Stomach smooth muscle (tissue), 2 donors: ENCODE results near the gene TKTL2.

Experiments used
- H3K27ac ChIP-seq: one replicate; pipeline ENCODE4 v1.7.0; 2013; ENCODE audit warnings: mild to moderate bottlenecking, low read length, inconsistent platforms
- H3K27me3 ChIP-seq, 2 donors: one replicate each; pipeline ENCODE4 v1.7.0; 2013; ENCODE audit warnings: low read length in 2 of 2; ENCODE audit not compliant: insufficient read depth in 2 of 2, control insufficient read depth in 1 of 2
- H3K36me3 ChIP-seq, 2 donors: one replicate each; pipeline ENCODE4 v1.7.0; 2013; ENCODE audit warnings: low read length in 2 of 2; ENCODE audit not compliant: control insufficient read depth in 2 of 2, insufficient read depth in 2 of 2
- H3K4me1 ChIP-seq: one replicate; pipeline ENCODE4 v1.7.0; 2013; ENCODE audit warnings: low read length; ENCODE audit not compliant: control insufficient read depth, insufficient read depth
- H3K4me3 ChIP-seq, 2 donors: one replicate each; pipeline ENCODE4 v1.7.0; 2013; ENCODE audit warnings: low read length in 2 of 2
- H3K9ac ChIP-seq, 2 donors: one replicate each; pipeline ENCODE4 v1.7.0; 2013; ENCODE audit warnings: low read length in 2 of 2, mild to moderate bottlenecking in 1 of 2
- H3K9me3 ChIP-seq, 2 donors: one replicate each; pipeline ENCODE4 v1.7.0; 2013; ENCODE audit warnings: low read length in 2 of 2; ENCODE audit not compliant: control insufficient read depth in 2 of 2
- donor health status: healthy.
- donor health status: Pancreatic carcinoma.

TKTL2 gene

GRCh38 chr4:163485589-163485988 lies 12.0 kb upstream of the TKTL2 start:
- H3K36me3 ChIP-seq: no peaks in the 10 kb centered on the region
- no peaks in the 10 kb centered on the region for H3K9me3 ChIP-seq
- H3K9ac ChIP-seq: no peak overlapping the region
- H3K4me3 ChIP-seq: no peak overlapping the region
- H3K27ac ChIP-seq: no peak overlapping the region
- H3K4me1 ChIP-seq: no peaks in the 10 kb centered on the region
- H3K27me3 ChIP-seq: no peaks in the 10 kb centered on the region

- no peaks in the 10 kb centered on the region for H3K4me1 ChIP-seq
These were observed 11.4 kb upstream of the TKTL2 start for GRCh38 chr4:163484906-163485305.

GRCh38 chr4:163482190-163482589 lies 8.6 kb upstream of the TKTL2 start:
- Histone ChIP-seq H3K9me3 (no peaks in the 10 kb centered on the region), H3K9ac (no peak overlapping the region), H3K4me1 (no peaks in the 10 kb centered on the region), H3K36me3 (no peaks in the 10 kb centered on the region), H3K4me3 (no peak overlapping the region), H3K27ac (no peak overlapping the region), H3K27me3 (no peaks in the 10 kb centered on the region)

More at GRCh38 chr4:163484906-163485305, 11.4 kb upstream of the TKTL2 start:
- Histone ChIP-seq H3K4me3 (no peak overlapping the region), H3K9ac (no peak overlapping the region), H3K9me3 (no peaks in the 10 kb centered on the region), H3K36me3 (no peaks in the 10 kb centered on the region), H3K27ac (no peak overlapping the region), H3K27me3 (no peaks in the 10 kb centered on the region)

DNA sequence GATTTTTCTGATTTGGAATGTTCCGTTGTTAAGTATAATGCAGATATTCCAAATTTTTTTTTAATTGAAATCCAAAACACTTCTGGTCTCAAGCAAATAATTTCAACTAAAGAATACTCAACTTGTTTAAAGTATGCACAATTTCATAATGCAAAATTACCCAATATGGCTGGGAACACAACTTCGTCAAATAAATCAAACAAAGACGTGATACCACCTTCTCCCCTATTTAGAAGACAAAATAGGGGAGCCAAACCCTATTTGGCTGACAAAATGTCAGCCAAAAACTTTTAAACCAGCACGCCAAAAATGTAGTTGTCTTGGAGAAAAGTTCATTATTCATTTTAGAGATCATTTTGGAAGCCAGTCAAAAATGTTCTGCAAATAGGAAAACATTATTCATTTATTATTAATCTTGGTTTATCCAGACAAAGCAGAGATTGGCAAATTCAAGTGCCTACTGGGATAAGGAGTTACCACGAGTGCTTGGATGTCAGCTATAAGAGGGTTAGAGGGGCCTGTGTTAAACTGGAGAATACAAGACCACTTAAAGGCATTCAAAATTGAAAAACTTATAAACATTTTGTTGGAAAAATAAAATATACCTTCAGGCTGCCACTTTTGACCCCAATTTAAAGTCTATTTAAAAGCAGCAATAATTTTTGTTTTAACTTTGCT lies 3.3 kb upstream of the TKTL2 start:
- H3K27ac ChIP-seq: no peak overlapping the region
- H3K4me3 ChIP-seq: no peak overlapping the region
- H3K27me3 ChIP-seq: no peaks in the 10 kb centered on the region
- no peaks in the 10 kb centered on the region for H3K36me3 ChIP-seq
- H3K9ac ChIP-seq: no peak overlapping the region
- no peaks in the 10 kb centered on the region for H3K4me1 ChIP-seq
- no peaks in the 10 kb centered on the region for H3K9me3 ChIP-seq

- Histone ChIP-seq H3K27ac (no peak overlapping the region), H3K9me3 (no peaks in the 10 kb centered on the region), H3K4me3 (no peak overlapping the region), H3K9ac (no peak overlapping the region), H3K27me3 (no peaks in the 10 kb centered on the region), H3K36me3 (no peaks in the 10 kb centered on the region), H3K4me1 (no peaks in the 10 kb centered on the region)
These were observed 473 bp upstream of the TKTL2 start for GRCh38 chr4:163474027-163474426.

GRCh38 chr4:163473130-163473529 lies 424 bp downstream of the TKTL2 start:
- Histone ChIP-seq H3K9ac (no peak overlapping the region), H3K27me3 (no peaks in the 10 kb centered on the region), H3K4me3 (no peak overlapping the region), H3K27ac (no peak overlapping the region), H3K9me3 (no peaks in the 10 kb centered on the region), H3K36me3 (no peaks in the 10 kb centered on the region), H3K4me1 (no peaks in the 10 kb centered on the region)

- Histone ChIP-seq H3K4me3 (no peak overlapping the region), H3K27me3 (no peaks in the 10 kb centered on the region), H3K27ac (no peak overlapping the region), H3K9ac (no peak overlapping the region), H3K9me3 (no peaks in the 10 kb centered on the region), H3K36me3 (no peaks in the 10 kb centered on the region), H3K4me1 (no peaks in the 10 kb centered on the region)
These were observed 3.2 kb downstream of the TKTL2 start for GRCh38 chr4:163470391-163470790.

GRCh38 chr4:163467082-163467770 lies 6.3 kb downstream of the TKTL2 start:
- no peak overlapping the region for H3K27ac ChIP-seq
- H3K4me3 ChIP-seq: no peak overlapping the region
- no peaks in the 10 kb centered on the region for H3K27me3 ChIP-seq
- H3K9me3 ChIP-seq: no peaks in the 10 kb centered on the region
- no peaks in the 10 kb centered on the region for H3K4me1 ChIP-seq
- H3K9ac ChIP-seq: no peak overlapping the region
- no peaks in the 10 kb centered on the region for H3K36me3 ChIP-seq

GRCh38 chr4:163462556-163462955 lies 11.0 kb downstream of the TKTL2 start:
- H3K36me3 ChIP-seq: no peaks in the 10 kb centered on the region
- no peaks in the 10 kb centered on the region for H3K9me3 ChIP-seq
- H3K4me3 ChIP-seq: no peak overlapping the region
- H3K4me1 ChIP-seq: no peaks in the 10 kb centered on the region
- H3K27ac ChIP-seq: no peak overlapping the region
- no peak overlapping the region for H3K9ac ChIP-seq
- no peaks in the 10 kb centered on the region for H3K27me3 ChIP-seq

DNA sequence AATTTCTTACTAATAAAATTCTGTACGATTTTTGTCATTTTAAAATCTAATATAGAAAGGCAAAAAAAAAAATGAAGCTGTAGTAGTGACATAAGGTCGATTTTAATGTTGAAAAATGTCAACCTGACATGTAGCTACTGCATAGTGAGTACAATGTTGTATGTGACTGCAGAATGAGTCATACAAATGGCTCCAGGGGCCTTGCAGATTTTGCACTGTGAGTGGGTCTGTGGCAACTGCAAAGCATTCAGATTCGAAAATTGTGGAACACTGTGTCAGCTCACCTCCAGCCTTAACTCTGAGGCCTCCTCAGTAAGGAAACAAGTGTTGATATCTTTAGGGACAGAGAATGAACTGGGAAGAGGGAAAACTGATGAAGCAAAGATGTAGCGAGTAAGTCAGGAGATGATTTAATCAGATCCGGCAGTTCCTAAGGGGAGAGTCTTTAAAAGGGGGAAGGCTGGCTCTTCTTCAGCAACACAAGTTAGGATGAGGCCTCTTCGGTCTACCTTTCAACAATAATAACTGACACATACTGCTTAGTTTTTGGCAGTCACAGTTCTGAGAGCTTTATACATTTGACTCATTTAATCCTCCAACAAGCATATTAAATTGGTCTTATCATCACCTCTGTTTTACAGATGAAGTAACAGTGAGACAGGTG lies 24.9 kb downstream of the TKTL2 start:
- Histone ChIP-seq H3K4me3 (no peak overlapping the region), H3K36me3 (no peaks in the 10 kb centered on the region), H3K4me1 (no peaks in the 10 kb centered on the region), H3K27ac (no peak overlapping the region), H3K27me3 (no peaks in the 10 kb centered on the region), H3K9me3 (no peaks in the 10 kb centered on the region), H3K9ac (no peak overlapping the region)

- Histone ChIP-seq H3K27me3 (no peaks in the 10 kb centered on the region), H3K9ac (no peak overlapping the region), H3K9me3 (no peaks in the 10 kb centered on the region), H3K36me3 (no peaks in the 10 kb centered on the region), H3K27ac (no peak overlapping the region), H3K4me1 (no peaks in the 10 kb centered on the region), H3K4me3 (no peak overlapping the region)
These were observed 26.1 kb downstream of the TKTL2 start for GRCh38 chr4:163447481-163447880.
